IMR-90 (cell line): ENCODE measurements around the gene RTKN. TPM values are rescaled to one million over a fixed set of nuclear protein-coding genes. Genes with fewer than 3 reads are reported as not detected.

Experiments
- ATAC-seq: fragments of 200-7000 bp; cut with Tn5 transposase; 2 replicates; pipeline ENCODE4 v1.9.1; 2020; ENCODE audit warnings: low read depth, mild to moderate bottlenecking, moderate library complexity
- BruUV-seq: library from RNA; stranded (reverse); fragments of 400-500 nt; replicated peaks from 2 replicates; lab custom pipeline; 2021; lab: Mats Ljungman, UMichigan
- CTCF ChIA-PET: fragments of 300-600 bp; formaldehyde crosslinking; extraction: SDS; loops from one replicate; lab custom pipeline; 2021; ENCODE audit warnings: antibody characterized with exemption; lab: Yijun Ruan, JAX
- POLR2A ChIA-PET: fragments of 300-600 bp; sonication (Branson Sonifier 250); formaldehyde crosslinking; loops from one replicate; lab custom pipeline; 2022; ENCODE audit warnings: antibody characterized with exemption; ENCODE audit not compliant: unreplicated experiment; lab: Charles Lee
- DNase-seq: peaks from one replicate; pipeline ENCODE4 v3.0.0; 2013
- H2AFZ ChIP-seq: replicated peaks from 2 replicates; pipeline ENCODE3; 2013; ENCODE audit warnings: low read length, mild to moderate bottlenecking; ENCODE audit not compliant: poor library complexity
- H2AK5ac ChIP-seq: 2 replicates; pipeline ENCODE4 v1.6.1; 2013; ENCODE audit warnings: low read depth, low read length, inconsistent platforms
- H2AK9ac ChIP-seq: replicated peaks from 2 replicates; pipeline ENCODE3; 2013; ENCODE audit warnings: mild to moderate bottlenecking, low read depth, low read length, moderate library complexity; ENCODE audit not compliant: poor library complexity
- H2BK120ac ChIP-seq: 2 replicates; pipeline ENCODE4 v1.6.1; 2013; ENCODE audit warnings: low read depth, low read length, inconsistent platforms
- H2BK15ac ChIP-seq: 3 replicates; pipeline ENCODE4 v1.6.1; 2013; ENCODE audit warnings: low read depth, low read length, inconsistent platforms
- H2BK20ac ChIP-seq: 2 replicates; pipeline ENCODE4 v1.6.1; 2013; ENCODE audit warnings: low read depth, mild to moderate bottlenecking, inconsistent platforms, low read length, moderate library complexity
- H2BK5ac ChIP-seq: 2 replicates; pipeline ENCODE4 v1.6.1; 2013; ENCODE audit warnings: mild to moderate bottlenecking, low read depth, low read length, inconsistent platforms; ENCODE audit not compliant: poor library complexity, severe bottlenecking
- H3K14ac ChIP-seq: replicated peaks from 2 replicates; pipeline ENCODE4 v1.6.1; 2013; ENCODE audit warnings: low read depth, low read length, inconsistent platforms
- H3K18ac ChIP-seq: 2 replicates; pipeline ENCODE4 v1.6.1; 2013; ENCODE audit warnings: low read depth, low read length, control low read depth
- H3K23ac ChIP-seq: 2 replicates; pipeline ENCODE4 v1.6.1; 2013; ENCODE audit warnings: low read depth, low read length, inconsistent platforms
- H3K27ac ChIP-seq: 2 replicates; pipeline ENCODE4 v1.5.1; 2013; ENCODE audit warnings: mild to moderate bottlenecking, control low read depth, low read length; ENCODE audit not compliant: insufficient read depth
- H3K27me3 ChIP-seq: 2 replicates; pipeline ENCODE4 v1.6.1; 2013; ENCODE audit warnings: low read length; ENCODE audit not compliant: control insufficient read depth, insufficient read depth
- H3K36me3 ChIP-seq: 2 replicates; pipeline ENCODE4 v1.6.1; 2013; ENCODE audit warnings: low read length, mixed read lengths; ENCODE audit not compliant: control insufficient read depth, insufficient read depth
- H3K4ac ChIP-seq: 2 replicates; pipeline ENCODE4 v1.6.1; 2013; ENCODE audit warnings: low read depth, low read length, inconsistent platforms
- H3K4me1 ChIP-seq: 2 replicates; pipeline ENCODE4 v1.6.1; 2013; ENCODE audit warnings: low read length, mixed read lengths; ENCODE audit not compliant: control insufficient read depth, insufficient read depth
- H3K4me2 ChIP-seq: 2 replicates; pipeline ENCODE4 v1.6.1; 2013; ENCODE audit warnings: low read depth, mild to moderate bottlenecking, control low read depth, low read length, moderate library complexity
- H3K4me3 ChIP-seq: 2 replicates; pipeline ENCODE4 v1.5.1; 2013; ENCODE audit warnings: low read depth, mild to moderate bottlenecking, control low read depth, low read length, moderate library complexity; ENCODE audit not compliant: insufficient read depth
- H3K56ac ChIP-seq: 2 replicates; pipeline ENCODE4 v1.6.1; 2013; ENCODE audit warnings: low read length, inconsistent platforms; ENCODE audit not compliant: insufficient read depth; ENCODE audit errors: extremely low read depth
- H3K79me1 ChIP-seq, 2 experiments: 2 replicates each; pipeline ENCODE4 v1.6.1; 2013; ENCODE audit warnings: low read length in 2 of 2, inconsistent platforms in 1 of 2, low read depth in 1 of 2
- H3K9ac ChIP-seq: 2 replicates; pipeline ENCODE4 v1.6.1; 2013; ENCODE audit warnings: low read depth, low read length, control low read depth
- H3K9me1 ChIP-seq: 2 replicates; pipeline ENCODE4 v1.6.1; 2013; ENCODE audit warnings: low read length, inconsistent platforms; ENCODE audit not compliant: insufficient read depth
- H3K9me3 ChIP-seq: 2 replicates; pipeline ENCODE4 v1.6.1; 2013; ENCODE audit warnings: low read length; ENCODE audit not compliant: control insufficient read depth, insufficient read depth
- H4K20me1 ChIP-seq: 2 replicates; pipeline ENCODE4 v1.6.1; 2013; ENCODE audit warnings: low read length, inconsistent platforms; ENCODE audit not compliant: insufficient read depth
- H4K5ac ChIP-seq: 2 replicates; pipeline ENCODE4 v1.6.1; 2013; ENCODE audit warnings: mild to moderate bottlenecking, low read depth, low read length, control low read depth
- H4K8ac ChIP-seq, 2 experiments: 2 replicates each; pipeline ENCODE4 v1.6.1; 2013; ENCODE audit warnings: low read depth in 2 of 2, low read length in 2 of 2, control low read depth in 1 of 2, inconsistent platforms in 1 of 2
- H4K91ac ChIP-seq: 2 replicates; pipeline ENCODE4 v1.6.1; 2013; ENCODE audit warnings: low read depth, low read length, inconsistent platforms; ENCODE audit not compliant: insufficient read depth
- CEBPB ChIP-seq: IDR thresholded peaks from 2 replicates; pipeline ENCODE4 v1.6.1; 2012; ENCODE audit warnings: low read depth, low read length, improper control_type of control experiment
- POLR2A ChIP-seq: IDR thresholded peaks from 2 replicates; pipeline ENCODE4 v1.6.1; 2012; ENCODE audit warnings: mild to moderate bottlenecking, low read depth, low read length
- SMC3 ChIP-seq: fragments of 150-350 bp; IDR thresholded peaks from 2 replicates; pipeline ENCODE4 v1.6.1; 2016; ENCODE audit warnings: low read depth, mild to moderate bottlenecking, antibody characterized with exemption, low read length, moderate library complexity
- WGBS, 2 experiments: methylation state at CpG; one replicate each; pipeline versions ENCODE4 v1.1.5 to v1.1.7; 2013; ENCODE audit warnings: missing lambda C conversion rate in 2 of 2; ENCODE audit not compliant: insufficient read length in 1 of 2; ENCODE audit errors: extremely low coverage in 2 of 2; 5-methylcytosine and 5-hydroxymethylcytosine counted together
- dilution Hi-C: fragments of 300-500 bp; cut with HindIII; formaldehyde crosslinking; loops from one replicate; pipeline ENCODE4 v1.14.3; 2018; ENCODE audit warnings: low sequenced_read_pairs; ENCODE audit not compliant: unreplicated experiment
- in situ Hi-C: fragments of 300-500 bp; cut with MboI; formaldehyde crosslinking; loops from 3 replicates; pipeline ENCODE4 v1.14.3; 2019; ENCODE audit warnings: low sequenced_read_pairs, inconsistent platforms, mixed read lengths
- intact Hi-C: fragments of 100-400 bp; cut with micrococcal nuclease; formaldehyde crosslinking; loops from 2 replicates; pipeline ENCODE4 v1.10.0; 2022
- polyA plus RNA-seq, 3 experiments: library from polyadenylated mRNA; depleted of rRNA; stranded (reverse); fragments of >200 nt; gene quantifications; 2 replicates each; pipeline ENCODE4 v1.2.3, GENCODE V29; 2012; ENCODE audit warnings: low replicate concordance in 1 of 3
- total RNA-seq: library from RNA; depleted of rRNA; stranded (reverse); fragments of >200 nt; gene quantifications from 2 replicates; pipeline ENCODE4 v1.2.3, GENCODE V29; 2012

Gene RTKN
- total and polyA plus RNA-seq, 2 of the 4 experiments (the other 2 are of a cell fraction), result 11.1 to 19.7 TPM

- Histone ChIP-seq H3K23ac (no peak overlapping the region), H2AFZ (no peak overlapping the region), H3K4me1 (peaks cover 2% of the 10 kb centered on the region; the same call in 1 of the 2 replicates), H2AK5ac (no peak overlapping the region), H3K18ac (no peak overlapping the region), H3K4ac (no peak overlapping the region), H3K14ac (no peak overlapping the region), H3K56ac (no peak overlapping the region), H2AK9ac (no peak overlapping the region), H3K9ac (no peak overlapping the region), H2BK5ac (no peak overlapping the region), H3K27me3 (peaks cover 4% of the 10 kb centered on the region), H3K4me3 (no peak overlapping the region), H3K9me1 (peaks cover 15% of the 10 kb centered on the region), H3K9me3 (no peaks in the 10 kb centered on the region), H2BK15ac (no peak overlapping the region), H2BK120ac (no peak overlapping the region), H3K79me1 (peaks cover 12 to 29% of the 10 kb centered on the region in 2 experiments; a peak in 3 of 4 replicates), H3K4me2 (no peak overlapping the region), H2BK20ac (no peak overlapping the region), H4K91ac (no peak overlapping the region), H4K8ac (no peak overlapping the region), H4K20me1 (peaks cover 13% of the 10 kb centered on the region; the same call in 1 of the 2 replicates), H3K27ac (no peak overlapping the region), H4K5ac (no peak overlapping the region), H3K36me3 (no peaks in the 10 kb centered on the region)
- no TSS peak for BruUV-seq
- ChIA-PET POLR2A (no interaction called here), CTCF (no interaction called here)
- no peak for TF ChIP-seq SMC3
- TF ChIP-seq CEBPB, result peak; percentile 71
- no peak for TF ChIP-seq POLR2A
- no CpG with 5 or more reads among the region's 1 CpG for WGBS, 2 experiments
- DNase-seq, result no peak
- intact Hi-C loops (loop anchor here (5.0 to 10.0 kb wide), 2 partner anchors 61 to 469 kb away; partner anchors contain the start of gene DGUOK), in situ Hi-C loops (no loop called here), dilution Hi-C loops (no loop called here)
- ATAC-seq, result no peak
Measured at GRCh38 chr2:74393525-74393924, 48.2 kb downstream of the RTKN start.
